AG20443 (cell line): ENCODE data around the gene UBE2C.
"Not testable (repeated sequence)": the region's sequence is repeated elsewhere in the genome, so short reads cannot be mapped to it uniquely, and the experiment has no call there.

Source experiments
- DNase-seq: peaks from one replicate; pipeline ENCODE4 v3.0.0; 2012; ENCODE audit warnings: low spot score, mixed read lengths

Gene UBE2C

GRCh38 chr20:45812157-45813005, at the start of gene UBE2C:
UBE2C (plus strand) TSS chr20:45812644; CDS start chr20:45812696, 52 bp downstream.
- peak; percentile 98 for DNase-seq

GRCh38 chr20:45764618-45765282, 47.7 kb upstream of the UBE2C start:
- DNase-seq: not testable (repeated sequence)

DNA sequence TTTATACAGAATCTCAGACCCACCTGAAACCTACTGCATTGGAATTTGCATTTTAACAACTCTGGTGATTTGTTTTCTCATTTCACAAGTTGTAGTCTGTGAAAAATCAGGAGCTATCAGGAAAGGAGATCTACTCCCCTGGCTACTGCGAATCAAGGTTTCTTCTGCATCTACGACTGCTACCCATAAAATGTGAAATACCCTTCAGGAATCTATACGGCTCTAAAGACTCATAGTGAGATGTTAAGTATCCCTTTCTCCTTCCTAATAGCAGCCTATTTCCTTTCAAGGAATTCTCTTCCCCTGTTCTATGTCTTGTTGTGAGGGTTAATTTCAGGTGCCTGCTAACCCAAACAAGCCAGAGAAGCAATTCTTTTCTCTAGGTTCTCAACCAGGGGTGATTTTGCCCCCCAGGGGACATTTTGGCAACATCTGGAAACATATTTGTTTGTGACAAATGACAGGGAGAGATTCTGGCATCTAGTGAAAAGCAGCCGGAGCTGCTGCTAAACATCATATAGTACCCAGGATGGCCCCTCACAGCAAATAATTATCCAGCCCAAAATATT, 47.1 kb upstream of the UBE2C start:
- no peak for DNase-seq

GRCh38 chr20:45765980-45766379, 46.5 kb upstream of the UBE2C start:
- DNase-seq: no peak

- no peak for DNase-seq
Observed at GRCh38 chr20:45768479-45768878, 44.0 kb upstream of the UBE2C start.

GRCh38 chr20:45771182-45771759, 41.2 kb upstream of the UBE2C start:
- DNase-seq: peak; percentile 78

DNA sequence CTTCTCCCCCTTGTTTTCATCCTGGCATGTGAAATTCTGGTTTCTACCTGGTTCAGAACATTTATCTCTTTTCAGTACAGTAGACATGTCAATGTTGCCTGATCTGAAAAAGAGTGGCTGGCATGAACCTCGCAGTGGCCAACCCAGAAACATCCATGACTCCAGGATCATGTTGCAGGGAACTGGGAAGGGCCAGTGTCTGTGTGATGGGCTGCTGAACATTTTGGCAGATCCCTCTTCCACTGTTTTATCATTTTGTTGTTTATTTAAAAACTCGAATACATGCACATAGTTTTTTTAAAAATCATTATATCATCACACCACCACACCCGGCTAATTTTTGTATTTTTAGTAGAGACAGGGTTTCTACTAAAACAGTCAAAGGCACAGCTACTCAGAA, 39.8 kb upstream of the UBE2C start:
- DNase-seq: no peak

DNA sequence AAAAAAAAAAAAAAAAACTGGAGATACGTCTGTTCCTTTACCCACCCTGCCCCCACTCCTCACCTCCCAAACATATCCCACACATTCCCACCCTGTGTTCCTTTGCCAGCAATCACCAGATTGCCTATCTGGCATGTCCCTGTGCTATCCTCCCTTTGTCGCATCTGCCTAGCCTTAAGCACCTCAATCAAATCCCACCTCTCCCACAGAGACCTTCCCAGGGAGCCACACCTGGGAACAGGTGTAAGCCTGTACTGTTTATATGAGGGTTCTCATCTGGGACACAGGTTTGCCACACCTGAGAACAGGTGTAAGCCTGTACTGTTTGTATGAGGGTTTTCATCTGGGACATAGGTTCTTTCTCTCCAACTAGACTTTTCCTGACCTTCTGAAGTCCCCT, 37.5 kb upstream of the UBE2C start:
- DNase-seq: no peak

- no peak for DNase-seq
Observed at GRCh38 chr20:45775411-45775810, 37.0 kb upstream of the UBE2C start.

- no peak for DNase-seq
Observed at GRCh38 chr20:45776931-45777330, 35.5 kb upstream of the UBE2C start.

DNA sequence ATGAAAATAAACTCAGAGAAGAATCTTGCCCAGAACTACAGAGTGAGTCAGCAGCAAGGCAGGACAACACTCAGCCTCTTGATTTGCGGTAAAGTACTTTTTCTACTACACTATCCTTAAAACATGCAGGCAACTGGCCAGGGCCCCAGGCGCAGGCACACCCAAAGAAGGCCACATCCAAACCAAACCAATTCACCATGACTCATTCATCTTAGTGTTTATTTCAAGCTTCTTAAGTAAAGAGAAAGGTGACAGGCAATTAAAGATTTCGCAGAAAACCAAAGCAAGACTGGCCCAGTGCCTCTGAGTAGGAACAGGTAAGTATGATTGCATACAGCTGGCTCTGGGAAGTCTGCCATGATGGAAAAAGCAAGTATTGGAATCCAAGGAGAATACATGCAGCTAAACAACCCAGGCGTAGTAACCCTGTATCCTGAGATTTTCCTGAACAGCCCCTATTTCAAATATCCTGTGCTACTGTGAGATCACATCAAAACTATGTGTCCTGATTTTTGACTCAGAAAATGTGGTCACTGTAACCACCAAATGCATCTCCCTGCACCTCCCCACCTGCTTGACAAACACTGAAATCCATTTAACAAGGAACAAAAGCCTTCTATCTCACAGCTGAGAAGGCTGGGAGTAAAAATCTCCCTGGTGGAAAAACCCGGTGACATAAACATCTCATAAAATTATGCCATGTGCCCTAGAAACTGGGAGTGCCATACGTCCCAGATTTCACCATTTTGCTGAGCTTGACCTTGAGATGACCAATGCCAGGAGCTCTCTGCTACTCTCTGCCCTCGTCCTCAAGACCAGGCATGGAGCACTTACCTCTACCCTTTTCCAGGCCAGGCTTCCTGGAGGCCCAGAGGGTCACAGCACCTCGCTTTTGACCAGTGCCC, 33.2 kb upstream of the UBE2C start:
- peak; percentile 93 for DNase-seq

DNA sequence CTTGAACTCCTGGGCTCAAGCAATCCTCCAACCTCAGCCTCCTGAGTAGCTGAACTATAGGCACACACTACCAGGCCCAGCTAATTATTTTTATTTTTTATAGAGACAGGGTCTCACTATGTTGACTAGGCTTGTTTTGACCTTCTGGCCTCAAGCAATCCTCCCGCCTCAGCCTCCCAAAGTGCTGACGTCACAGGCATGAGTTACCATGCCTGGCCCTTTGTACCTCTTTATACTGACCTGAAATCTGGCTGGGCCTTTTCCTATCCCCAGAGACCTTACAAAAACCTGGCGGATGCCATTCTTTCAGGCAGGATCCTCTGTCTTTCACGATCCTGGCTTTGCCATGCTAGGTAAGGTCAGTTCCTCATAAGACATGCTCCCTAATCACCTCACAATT, 32.3 kb upstream of the UBE2C start:
- no peak for DNase-seq

- DNase-seq: peak; percentile 52
Observed at GRCh38 chr20:45781391-45781931, 31.0 kb upstream of the UBE2C start.

DNA sequence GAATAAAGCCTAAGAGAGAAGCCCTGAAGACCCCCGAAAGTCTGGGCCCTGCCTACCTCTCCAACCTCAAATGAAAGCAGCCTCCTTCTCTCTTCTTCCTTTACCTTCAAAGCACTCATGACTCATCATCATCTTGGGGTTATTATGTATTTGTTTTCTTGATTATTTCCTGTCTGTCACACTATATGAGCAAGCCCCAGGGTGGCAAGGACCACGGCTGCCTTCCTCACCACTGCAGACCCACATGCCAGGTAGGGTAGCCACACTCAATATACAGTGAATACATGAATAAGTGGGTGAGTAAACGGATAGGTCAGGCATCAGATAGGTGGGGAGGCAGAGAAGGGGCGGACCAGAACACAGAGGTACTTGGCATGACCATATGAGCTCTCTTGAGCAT, 29.6 kb upstream of the UBE2C start:
- no peak for DNase-seq

DNA sequence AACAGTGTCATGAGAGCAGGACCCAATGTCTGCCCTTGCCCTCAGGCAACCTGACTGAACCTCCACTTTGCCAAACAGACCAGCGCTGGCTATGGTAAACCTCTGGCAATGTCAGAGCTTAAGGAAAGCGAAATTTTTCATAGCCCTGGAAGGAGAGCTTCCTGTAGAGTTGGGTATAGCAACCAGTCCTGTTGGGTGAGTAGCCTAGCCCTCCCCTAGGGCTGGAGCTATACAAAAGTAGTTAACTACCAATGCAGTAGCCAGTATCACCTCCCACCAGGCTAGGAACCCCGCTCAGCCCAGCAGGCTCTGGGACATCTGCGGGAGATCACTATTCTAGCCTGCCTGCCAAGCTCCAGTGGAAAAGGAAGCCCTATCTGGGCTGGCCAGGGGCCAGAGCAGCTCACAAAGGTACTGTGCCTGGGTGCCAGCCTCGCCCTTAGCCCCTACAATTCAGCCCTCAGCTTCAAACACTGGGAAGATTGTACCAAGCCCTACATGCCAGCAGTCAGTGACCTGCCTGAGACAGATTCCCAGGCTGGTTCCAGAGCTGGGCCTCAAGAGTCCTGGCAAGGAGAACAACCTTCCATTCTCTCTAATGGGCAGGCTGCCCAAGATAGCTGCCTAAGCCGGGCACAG, 28.7 kb upstream of the UBE2C start:
- DNase-seq: no peak

GRCh38 chr20:45788351-45788750, 24.1 kb upstream of the UBE2C start:
- DNase-seq: no peak

DNA sequence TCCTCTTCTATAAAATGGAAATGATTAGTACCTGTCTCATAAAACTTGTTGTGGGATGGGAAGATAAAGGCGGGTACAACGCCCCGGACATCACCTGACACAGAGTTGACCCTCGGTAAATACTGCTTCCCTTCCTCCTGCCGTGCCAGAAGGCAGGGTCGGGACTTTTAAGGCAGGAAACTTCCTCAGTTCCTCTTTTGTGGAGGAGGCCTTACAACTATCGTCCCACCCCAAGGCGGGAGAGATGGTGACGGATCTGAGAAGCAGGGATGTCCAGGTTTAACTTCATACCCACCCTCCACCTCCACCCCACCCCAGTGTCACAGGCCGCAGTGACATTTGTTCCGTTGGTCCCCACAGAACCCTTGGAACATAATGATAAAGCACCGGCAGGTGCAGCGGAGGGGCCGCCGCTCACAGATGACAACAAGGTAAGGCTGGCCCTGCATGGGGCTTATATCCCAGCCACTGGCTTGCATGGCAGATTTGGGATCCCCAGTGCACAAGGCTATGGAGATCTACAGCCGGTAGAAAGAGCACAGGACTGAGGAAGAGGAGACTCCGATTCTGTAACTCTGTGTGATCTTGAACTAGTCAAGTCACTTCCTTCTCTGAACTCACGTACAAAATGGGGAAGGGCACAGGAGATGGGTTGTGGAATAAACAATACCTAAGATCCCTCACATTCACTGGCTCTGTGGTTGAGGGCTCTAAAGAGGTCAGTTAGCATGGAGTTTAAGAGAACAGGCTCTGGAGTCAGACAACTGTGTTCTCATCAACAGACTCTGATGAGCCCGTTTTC, 19.9 kb upstream of the UBE2C start:
- no peak for DNase-seq

GRCh38 chr20:45796337-45797065, 15.9 kb upstream of the UBE2C start:
- no peak for DNase-seq

- DNase-seq: not testable (repeated sequence)
Observed at GRCh38 chr20:45797510-45797909, 14.9 kb upstream of the UBE2C start.
